GM15510 (cell line): ENCODE results near the gene PJVK.

Source experiments
- POLR2A ChIP-seq: IDR thresholded peaks from 3 replicates; pipeline ENCODE4 v1.6.1; 2011; ENCODE audit warnings: borderline replicate concordance; ENCODE audit not compliant: insufficient read length; ENCODE audit errors: extremely low read depth

The PJVK gene

DNA sequence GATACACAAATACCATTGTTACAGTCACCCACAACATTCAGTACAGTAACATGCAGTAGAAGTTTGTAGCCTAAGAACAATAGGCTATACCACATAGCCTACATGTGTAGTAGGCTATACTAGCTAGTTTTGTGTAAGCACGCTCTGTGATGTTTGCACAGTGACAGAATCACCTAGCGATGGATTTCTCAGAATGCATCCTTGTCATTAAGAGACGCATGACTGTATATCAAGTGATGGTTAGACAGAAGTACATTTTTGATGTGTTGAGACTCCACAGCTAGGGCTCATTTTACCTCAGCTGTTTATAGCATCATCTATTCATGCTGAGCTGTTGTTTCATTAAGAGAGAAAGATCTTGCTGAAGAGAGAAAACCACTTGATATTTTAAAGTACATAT, 48.5 kb downstream of the PJVK start:
- no peak for TF ChIP-seq POLR2A

GRCh38 chr2:178502751-178503150, 51.6 kb downstream of the PJVK start:
- no peak for TF ChIP-seq POLR2A

GRCh38 chr2:178506101-178506500, 54.9 kb downstream of the PJVK start:
- TF ChIP-seq POLR2A, result no peak

DNA sequence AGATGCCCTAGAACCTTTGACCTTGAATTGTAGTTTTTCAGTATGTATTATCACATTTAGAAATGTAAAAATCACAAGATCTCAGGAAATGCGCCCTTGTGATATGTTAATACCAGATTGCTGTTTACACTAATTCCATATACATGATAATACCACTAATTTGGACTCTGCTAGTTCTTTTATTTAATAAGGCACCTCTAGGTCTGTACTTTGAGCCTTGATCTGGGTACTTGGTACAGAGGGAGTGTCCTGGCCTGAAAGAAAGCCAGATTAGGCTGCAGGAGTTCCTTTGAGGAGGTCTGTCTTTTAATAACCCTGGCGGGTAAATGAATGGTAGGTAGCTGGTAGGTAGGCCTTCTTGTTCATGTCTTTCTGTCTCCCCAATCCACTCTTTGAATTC, 55.3 kb downstream of the PJVK start:
- no peak for TF ChIP-seq POLR2A

DNA sequence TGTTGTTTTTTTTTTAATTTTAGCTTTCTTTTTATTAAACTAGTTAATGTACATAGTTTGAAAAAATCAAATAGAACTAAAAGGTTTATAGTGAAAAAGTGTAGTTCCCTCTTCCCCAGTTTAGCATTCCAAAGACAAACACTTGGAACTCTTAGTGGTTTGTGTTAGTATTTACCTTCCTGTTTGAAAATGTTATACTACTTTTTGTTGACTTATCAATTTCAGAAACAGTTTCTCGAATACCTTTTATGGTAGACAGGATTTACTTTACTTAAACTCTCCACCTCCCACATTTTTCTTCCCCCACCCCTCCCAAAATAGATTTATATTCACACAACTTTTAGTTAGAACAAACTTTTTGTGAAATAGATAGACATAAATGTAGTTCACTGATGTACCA, 55.8 kb downstream of the PJVK start:
- no peak for TF ChIP-seq POLR2A

DNA sequence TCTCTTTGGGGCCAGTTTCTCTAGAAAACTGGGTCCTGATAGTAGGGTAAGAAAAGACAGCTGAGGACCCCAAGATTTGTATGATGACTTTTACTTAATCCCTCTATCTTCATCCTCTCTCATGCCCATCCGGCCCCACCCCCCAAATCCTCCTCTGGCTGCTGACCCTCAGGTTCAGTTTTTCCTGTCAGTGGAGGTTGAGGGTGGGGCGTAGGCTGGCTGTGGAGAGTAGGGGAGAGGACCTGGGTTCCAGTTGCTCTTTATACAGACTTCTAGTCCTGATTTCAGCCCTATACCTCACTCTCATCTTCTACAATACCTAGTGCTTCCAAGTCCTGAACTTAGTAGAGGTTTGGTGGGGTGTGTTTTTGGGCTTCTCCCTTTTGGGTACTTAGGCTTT, 57.5 kb downstream of the PJVK start:
- TF ChIP-seq POLR2A, result no peak

DNA sequence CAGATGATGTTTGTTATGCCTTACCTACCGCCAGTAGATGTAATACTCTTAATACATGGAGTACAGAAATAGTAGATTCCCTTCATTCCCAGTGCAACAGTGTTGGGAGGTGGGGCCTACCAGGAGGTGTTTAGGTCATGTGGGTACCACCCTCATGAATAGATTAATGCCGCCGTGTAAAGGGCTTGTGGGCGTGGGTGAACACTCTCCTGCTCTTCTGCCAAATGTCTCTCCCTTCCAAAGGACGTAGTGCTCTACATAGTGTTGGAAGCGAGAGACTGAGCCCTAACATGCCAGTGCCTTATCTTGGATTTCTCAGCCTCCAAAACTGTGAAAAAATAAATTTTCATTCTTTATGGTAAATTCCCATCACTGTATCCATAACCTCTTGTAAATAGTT, 59.2 kb downstream of the PJVK start:
- no peak for TF ChIP-seq POLR2A
